Stimulated activated CD8-positive, alpha-beta memory T cell treated with anti-CD3 and anti-CD28 coated beads, Interleukin-2, amount 100 ng/mL, for 48 hours (primary cell): ENCODE measurements around the gene ATRX.
"Not testable (repeated sequence)": the region's sequence is repeated elsewhere in the genome, so short reads cannot be mapped to it uniquely, and the experiment has no call there.

Source experiments
- DNase-seq, 2 donors: peaks; one replicate each; pipeline ENCODE4 v3.0.0-alpha.2; 2020; ENCODE audit warnings: low read depth in 2 of 2

Gene ATRX

DNA sequence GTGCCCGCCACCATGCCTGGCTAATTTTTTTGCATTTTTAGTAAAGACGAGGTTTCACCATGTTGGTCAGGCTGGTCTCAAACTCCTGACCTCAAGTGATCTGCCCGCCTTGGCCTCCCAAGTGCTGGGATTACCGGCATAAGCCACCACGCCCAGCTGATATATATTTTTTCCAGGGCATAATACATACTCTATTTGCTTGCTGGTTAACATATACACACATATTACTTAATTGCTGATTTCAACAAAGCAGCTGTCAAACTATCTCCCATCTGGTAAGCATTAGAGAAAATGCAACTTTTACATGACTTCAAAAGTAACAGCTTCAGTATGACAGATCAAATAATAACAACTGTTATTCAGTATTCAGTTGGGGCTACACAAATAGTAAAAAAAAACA, 164.6 kb downstream of the ATRX start:
- DNase-seq = not testable (repeated sequence)

DNA sequence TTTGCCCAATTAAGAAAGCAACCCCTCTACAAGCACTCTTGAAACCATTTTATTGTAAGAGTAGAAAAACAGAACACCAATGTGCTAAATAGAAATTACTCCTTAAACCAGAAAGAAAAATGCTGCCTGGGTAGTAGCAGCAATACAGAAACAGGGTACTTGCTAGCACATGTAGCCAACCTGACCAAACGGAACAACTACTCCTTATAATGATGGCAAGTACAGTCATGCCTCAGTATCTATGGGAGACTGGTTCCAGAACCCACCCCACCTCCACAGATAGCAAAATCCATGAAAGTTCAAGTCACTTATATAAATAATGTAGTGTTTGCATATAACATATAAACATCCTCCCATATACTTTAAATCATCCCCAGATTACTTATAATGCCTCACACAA, 168.8 kb downstream of the ATRX start:
- DNase-seq = no peak

DNA sequence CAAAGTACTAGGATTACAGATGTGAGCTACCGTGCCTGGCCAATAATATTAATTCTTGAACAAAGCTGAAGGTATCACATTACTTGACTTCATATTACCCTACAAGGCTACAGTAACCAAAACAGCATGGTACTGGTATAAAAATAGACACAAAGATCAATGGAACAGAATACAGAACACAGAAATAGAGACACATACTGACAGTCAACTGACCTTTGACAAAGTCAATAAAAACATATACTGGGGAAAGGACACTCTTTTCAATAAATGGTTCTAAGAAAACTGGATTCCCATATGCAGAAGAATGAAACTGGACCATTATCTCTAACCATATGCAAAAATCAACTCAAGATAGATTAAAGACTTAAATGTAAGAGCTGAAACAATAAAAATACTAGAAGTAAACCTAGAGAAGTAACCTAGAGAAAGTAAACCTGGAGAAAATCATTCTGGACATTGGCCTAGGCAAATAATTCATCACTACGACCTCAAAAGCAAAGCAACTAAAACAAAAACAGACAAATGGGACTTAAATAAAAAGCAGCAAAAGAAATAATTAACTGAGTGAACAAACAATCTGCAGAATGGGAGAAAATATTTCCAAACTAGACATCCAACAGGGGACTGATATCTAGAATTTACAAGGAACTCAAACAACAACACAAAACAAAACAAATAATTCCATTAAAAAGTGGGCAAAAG, 182.2 kb downstream of the ATRX start:
- DNase-seq = no peak

DNA sequence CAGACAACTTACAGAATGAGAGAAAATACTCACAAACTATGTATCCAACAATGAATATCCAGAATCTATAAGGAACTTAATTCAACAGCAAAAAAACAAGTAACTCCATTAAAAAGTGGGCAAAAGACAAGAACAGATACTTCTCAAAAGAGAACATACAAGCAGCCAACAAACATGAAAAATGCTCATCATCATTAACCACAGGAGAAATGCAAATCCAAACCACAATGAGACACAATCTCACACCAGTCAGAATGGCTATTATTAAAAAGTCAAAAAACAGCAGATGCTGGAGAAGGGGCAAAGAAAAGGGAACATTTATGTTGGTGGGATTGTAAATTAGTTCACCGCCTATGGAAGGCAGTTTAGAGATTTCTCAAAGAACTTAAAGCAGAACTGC, 188.5 kb downstream of the ATRX start:
- DNase-seq = no peak

DNA sequence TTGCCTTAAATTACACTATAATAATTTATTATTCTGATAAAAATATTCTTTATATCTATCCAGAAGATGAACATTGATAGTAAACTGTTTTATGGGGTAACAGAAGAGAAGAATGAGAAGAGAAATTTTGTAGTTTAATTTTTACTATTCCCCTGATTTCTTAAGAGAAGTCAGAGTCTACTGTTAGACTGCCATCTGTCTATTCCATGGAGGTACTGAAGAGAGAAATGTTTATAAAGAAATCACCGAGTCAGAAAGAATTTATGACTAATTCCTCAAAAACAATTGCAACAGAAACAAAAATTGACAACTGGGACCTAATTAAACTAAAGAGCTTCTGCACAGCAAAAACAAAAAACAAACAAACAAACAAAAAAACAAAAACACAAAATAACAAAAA, 188.9 kb downstream of the ATRX start:
- DNase-seq = no peak

DNA sequence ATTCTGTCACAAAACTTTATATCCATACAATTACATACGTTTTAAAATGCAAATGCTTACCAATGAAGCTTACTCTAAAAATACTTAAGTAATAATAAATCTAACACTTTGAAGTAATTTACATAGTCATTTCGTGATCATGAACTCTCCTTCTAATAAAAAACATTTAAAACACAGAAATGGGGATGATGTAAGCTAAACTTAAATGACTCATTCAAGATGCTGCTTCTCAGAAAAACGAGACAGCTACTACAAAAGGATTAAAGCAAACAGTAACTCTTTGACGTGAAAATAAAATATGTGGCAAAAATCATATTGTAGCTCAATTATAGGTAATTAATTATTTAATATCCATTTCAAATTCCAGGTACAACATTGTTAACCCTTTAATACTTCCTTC, 190.2 kb downstream of the ATRX start:
- DNase-seq = no peak

DNA sequence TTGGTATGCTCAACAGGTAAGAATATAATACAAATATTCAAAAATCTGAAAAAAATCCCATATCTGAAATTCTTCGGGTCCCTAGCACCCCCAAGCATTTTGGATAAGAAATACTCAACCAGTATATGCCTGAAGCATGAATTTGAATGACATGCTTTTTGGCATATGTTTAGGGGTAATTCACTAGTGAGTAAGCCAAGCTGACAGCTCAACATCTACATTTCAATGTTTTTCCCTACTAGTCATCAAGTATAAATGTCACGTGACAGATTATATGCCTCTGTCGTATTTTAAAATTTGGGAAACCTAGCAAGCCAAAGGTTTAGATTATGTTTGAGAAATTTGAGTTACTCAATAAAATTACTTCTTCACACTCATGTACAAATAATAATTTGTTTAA, 213.7 kb downstream of the ATRX start:
- no peak for DNase-seq

DNA sequence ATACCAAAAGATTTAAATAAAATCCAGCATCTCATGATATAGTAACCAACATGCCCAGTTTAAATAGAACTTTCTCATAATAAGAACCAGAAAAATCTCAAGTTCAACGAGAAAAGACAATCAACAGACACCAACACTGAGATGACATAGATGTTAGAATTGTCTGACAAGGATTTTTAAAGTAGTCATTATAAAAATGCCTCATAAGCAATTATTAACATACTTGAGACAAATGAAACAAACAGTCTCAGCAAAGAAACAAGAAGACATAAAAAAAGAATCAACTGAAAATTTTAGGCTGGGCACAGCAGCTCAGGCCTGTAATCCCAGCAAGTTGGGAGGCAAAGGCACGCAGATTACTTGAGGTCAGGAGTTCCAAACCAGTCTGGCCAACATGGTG, 220.7 kb downstream of the ATRX start:
- no peak for DNase-seq

DNA sequence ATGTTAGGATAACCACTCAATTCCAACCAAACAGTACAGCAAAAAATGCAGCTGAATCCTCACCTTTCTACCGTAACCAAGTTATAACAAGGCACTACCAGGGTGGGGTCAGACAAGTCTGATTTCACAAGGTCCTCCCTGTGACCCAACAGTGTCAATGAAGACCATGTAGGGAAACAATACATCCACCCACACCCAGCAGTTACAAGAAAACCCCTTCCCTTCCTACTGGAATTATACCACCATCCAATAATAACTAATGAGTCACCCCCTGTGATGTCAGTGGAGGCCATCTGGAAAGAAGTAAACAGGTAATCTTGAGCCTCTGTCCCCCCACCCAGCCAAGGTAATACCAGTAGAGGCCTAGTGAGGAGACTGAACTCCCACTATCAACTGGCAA, 221.2 kb downstream of the ATRX start:
- DNase-seq = no peak

DNA sequence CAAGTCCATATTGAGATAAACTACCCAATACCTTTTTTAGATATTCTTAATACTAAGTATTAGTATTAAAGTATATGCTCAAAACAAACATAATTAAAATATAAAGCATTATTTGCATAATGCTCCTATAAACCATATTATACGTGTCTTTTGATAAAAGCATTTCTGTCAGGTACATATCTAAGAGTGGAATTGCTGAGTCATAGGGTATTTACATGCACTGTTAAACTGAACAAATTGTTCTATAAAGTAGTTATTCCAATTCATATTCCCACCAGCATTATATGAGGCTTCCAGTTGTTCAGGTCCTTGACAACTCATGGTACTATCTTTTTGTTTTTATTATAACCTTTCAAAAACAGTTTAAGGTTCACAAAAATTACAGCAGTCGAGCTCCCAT, 224.6 kb downstream of the ATRX start:
- no peak for DNase-seq

DNA sequence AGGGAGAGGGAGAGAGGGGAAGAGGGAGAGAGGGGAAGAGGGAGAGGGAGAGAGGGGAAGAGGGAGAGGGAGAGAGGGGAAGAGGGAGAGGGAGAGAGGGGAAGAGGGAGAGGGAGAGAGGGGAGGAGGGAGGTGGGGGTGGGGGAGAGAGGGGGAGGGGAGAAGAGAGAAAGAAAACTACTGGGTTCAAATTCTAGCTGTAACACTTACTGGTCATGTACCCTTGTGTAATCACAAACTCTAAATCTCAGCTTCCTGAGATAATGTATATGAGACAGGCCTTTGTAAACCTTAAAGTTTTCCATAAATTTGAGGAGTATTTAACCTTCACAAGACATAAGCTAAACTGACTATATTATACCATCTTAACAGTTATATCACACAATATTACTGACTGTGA, 229.7 kb downstream of the ATRX start:
- DNase-seq = no peak

DNA sequence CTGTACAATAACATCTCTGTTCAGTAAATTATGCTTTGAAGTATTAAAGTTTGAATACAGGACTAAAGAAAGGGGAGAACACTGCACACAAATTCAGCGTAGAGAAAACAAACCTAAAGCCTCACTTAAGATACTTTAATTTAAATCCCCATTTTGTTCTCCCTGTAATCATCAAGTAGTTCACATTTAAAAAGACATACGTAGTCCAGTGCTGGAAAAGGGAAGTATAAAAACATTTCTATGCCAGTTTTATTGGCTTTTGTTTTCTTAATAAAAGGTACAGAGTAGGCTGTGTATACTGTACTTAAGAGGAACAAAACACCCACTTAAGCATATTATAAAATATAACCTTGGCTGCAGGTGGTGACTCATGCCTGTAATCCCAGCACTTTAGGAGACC, 237.3 kb downstream of the ATRX start:
- no peak for DNase-seq

DNA sequence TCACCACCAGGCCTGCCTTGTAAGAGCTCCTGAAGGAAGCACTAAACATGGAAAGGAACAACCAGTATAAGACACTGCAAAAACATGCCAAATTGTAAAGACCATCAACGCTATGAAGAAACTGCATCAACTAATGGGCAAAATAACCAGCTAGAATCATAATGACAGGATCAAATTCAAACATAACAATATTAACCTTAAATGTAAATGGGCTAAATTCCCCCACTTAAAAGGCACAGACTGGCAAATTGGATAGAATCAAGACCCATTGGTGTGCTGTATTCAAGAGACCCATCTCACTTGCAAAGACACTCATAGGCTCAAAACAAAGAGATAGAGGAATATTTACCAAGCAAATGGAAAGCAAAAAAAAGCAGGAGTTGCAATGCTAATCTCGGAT, 246.2 kb downstream of the ATRX start:
- DNase-seq = not testable (repeated sequence)

DNA sequence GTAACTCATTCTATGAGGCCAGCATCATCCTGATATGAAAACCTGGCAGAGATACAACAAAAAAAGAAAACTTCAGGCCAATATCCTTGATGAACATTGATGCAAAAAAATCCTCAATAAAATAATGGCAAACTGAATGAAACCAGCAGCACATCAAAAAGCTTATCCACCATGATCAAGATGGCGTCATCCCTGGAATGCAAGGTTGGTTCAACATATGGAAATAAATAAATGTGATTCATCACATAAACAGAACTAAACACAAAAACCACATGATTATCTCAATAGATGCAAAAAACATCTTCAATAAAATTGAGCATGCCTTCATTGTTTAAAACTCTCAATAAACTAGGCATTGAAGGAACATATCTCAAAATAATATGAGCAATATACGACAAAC, 254.8 kb downstream of the ATRX start:
- not testable (repeated sequence) for DNase-seq

DNA sequence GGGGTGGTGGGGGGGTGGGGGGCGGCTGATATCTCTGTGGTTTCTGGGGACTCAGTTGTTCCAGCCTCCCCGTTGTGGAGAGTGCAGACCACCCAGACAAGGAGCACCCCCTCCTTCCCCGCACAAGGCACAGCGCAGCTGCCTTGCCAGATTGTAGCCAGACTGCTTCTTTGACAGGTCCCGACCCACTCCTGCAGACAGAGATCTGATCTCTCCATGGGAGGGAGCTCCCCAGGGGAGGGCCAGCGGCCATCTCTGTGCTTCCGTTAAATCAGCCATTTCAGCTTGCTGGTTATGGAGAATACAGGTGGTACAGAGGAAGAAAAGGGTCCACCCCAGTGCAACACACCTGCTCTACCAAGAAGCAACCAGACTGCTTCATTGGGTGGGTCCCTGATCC, 258.0 kb downstream of the ATRX start:
- DNase-seq = no peak

DNA sequence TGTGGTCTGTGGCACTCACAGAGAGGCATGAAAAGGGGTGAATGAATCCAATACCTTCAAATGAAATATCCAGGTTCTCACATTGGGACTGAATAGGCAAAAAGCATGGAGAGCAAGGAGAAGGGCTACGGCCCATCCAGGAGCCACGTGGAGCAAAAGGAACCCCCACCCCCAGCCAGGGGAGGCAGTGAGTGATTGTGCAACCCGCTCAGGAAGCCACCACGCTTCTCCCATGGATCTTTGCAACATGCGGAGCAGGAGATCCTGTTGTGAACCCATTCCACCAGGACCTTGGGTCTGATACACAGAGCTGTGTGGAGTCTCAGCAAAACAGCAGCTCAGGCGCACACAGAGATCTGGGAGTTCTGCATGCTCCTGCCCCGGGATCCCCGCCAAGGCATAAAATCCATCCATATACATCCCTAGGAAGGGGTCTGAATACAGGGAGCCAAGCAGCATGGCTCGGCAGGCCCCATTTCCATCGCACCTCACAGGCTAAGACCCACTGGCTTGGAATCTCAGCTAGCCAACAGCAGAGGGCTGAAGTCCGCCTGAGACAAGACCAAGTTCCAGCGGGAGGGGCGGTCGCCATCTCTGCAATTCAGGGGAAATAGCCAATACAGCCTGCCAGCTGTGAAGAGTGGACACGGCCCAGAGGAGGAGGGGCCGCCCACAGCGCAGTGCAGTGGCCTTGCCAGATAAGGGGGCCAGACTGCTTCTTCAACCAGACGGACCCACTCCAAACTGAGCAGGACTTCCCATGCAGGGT, 258.6 kb downstream of the ATRX start:
- DNase-seq = no peak

DNA sequence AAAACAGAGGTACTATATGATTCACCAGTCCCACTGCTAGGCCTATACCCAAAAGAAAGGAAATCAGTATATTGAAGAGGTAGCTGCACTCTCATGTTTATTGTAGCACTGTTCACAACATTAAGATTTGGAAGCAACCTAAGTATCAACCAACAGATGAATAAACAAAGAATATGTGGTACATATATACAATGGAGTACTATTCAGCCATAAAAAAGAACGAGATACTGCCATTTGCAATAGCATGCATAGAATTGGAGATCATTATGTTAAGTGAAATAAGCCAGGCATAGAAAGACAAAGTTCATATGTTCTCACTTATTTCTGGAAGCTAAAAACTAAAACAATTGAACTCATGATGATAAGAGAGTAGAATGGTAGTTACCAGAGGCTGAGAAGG, 266.3 kb downstream of the ATRX start:
- DNase-seq = no peak

DNA sequence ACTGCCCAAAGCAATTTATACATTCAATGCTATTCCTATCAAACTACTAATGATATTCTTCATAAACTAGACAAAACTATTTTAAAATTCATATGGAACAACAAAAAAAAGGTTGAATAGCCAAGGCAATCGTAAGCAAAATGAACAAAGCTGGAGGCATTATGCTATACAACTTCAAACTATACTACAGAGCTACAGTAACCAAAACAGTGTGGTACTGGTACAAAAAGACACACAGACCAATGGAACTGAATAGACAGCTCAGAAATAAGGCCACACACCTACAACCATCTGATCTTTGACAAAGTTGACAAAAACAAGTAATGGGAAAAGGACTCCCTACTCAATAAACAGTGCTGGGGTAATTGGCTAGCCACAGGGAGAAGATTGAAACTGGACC, 271.8 kb downstream of the ATRX start:
- DNase-seq = no peak

DNA sequence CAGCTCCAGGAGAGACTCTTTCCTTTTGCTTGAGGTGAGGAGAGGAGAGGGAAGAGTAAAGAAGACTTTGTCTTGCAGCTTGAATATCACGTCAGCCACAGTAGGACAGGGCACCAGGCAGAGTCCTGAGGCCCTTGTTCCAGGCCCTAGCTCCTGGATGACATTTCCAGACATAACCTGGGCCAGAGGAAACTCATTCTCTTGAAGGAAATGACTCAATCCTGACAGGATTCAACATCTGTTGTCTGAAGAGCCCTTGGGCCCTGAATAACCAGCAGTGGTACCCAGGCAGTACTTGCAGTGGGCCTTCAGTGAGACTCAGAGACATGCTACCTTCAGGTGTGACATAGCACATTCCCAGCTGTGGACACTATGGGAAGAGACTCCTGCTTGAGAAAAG, 276.0 kb downstream of the ATRX start:
- no peak for DNase-seq

DNA sequence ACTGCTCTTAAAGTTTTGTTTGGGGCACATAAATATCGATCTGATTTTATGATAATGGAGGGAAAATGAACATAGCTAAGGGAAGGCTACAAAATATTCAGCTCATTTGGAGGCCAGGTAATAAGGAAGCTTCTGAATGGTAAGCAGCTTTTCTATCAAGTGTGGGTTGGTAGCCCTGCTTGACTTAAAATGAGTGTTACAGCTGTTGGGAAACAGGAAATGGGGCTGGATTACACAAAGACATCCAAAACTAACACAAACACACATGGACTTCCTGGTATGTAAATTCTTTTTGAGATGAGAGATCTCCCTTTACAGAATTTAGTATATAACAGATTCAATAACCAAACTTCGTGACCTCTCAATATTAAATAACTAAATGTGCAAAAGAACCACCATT, 280.8 kb downstream of the ATRX start:
- DNase-seq = no peak

DNA sequence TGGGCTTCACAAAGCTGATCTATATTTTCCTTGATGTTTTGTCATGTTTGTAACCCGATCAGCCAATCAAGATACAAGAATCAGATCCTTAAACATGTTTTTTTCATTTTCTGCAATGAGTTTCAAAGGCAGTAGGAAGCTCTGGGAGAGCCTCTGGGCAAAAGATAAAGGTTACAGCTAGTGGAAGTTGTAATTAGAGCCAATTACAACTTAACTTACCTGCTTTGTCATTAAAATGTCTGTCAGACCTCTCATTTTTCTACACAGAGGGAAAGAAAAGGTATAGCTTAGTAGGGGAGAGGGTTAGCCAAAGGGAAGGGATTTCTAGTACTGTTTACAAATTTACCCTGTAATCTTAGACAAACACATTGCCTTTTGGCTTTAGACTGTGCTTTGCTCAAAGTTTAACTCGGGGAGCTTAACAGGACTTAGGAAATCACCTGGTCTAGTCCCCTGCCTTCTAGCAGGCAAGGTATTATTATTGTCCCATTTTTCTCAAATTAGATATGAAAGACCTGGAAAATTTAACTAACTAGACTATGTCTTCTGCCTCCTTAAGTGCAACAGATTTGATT, 283.0 kb downstream of the ATRX start:
- DNase-seq = no peak

DNA sequence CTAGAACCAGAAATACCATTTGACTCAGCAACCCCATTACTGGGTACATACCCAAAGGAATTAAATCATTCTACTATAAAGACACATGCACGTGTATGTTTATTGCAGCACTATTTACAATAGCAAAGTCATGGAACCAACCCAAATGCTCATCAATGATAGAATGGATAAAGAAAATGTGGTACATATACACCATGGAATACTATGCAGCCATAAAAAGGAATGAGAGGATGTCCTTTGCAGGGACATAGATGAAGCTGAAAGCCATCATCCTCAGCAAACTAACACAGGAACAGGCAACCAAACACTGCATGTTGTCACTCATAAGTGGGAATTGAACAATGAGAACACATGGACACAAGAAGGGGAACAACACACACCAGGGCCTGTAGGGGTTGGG, 285.9 kb downstream of the ATRX start:
- not testable (repeated sequence) for DNase-seq
